Activated B cell treated with CpG ODN at 0.5 μM for 24 hours (primary cell): ENCODE results near the gene ZDHHC14. TPM values are rescaled to one million over a fixed set of nuclear protein-coding genes. Genes with fewer than 3 reads are reported as not detected.

Source experiments
- ATAC-seq: fragments of 200-7000 bp; cut with Tn5 transposase; one replicate; pipeline ENCODE4 v1.10.0; 2021; ENCODE audit warnings: low read depth, mild to moderate bottlenecking, moderate library complexity
- CTCF ChIA-PET: fragments of 350-600 bp; sonication (Branson Sonifier 250); formaldehyde crosslinking; loops from one replicate; lab custom pipeline; 2021; ENCODE audit warnings: antibody characterized with exemption; lab: Charles Lee
- POLR2A ChIA-PET: fragments of 350-600 bp; sonication (Branson Sonifier 250); formaldehyde crosslinking; loops from one replicate; lab custom pipeline; 2021; ENCODE audit warnings: antibody characterized with exemption; lab: Charles Lee
- DNase-seq: peaks from one replicate; pipeline ENCODE4 v3.0.0; 2022
- H3K27ac Mint-ChIP-seq: one replicate; pipeline ENCODE4 v1.8.0; 2020; ENCODE audit warnings: mixed read lengths
- H3K27me3 Mint-ChIP-seq: one replicate; pipeline ENCODE4 v1.8.0; 2021; ENCODE audit warnings: mixed read lengths
- H3K36me3 Mint-ChIP-seq: one replicate; pipeline ENCODE4 v1.8.0; 2021; ENCODE audit warnings: low read depth, mixed read lengths
- H3K4me1 Mint-ChIP-seq: one replicate; pipeline ENCODE4 v1.8.0; 2021; ENCODE audit warnings: mixed read lengths
- H3K4me3 Mint-ChIP-seq: one replicate; pipeline ENCODE4 v1.8.0; 2020; ENCODE audit warnings: mild to moderate bottlenecking, mixed read lengths
- H3K9me3 Mint-ChIP-seq: one replicate; pipeline ENCODE4 v1.8.0; 2020; ENCODE audit warnings: mixed read lengths
- intact Hi-C: fragments of 100-400 bp; cut with micrococcal nuclease; formaldehyde crosslinking; loops from one replicate; pipeline ENCODE4 v1.15.1; 2024
- total RNA-seq: library from RNA; stranded (reverse); gene quantifications from 2 replicates; pipeline ENCODE4 v1.2.3, GENCODE V29; 2022
- TF ChIP-seq, protein P1 (sequence below): fragments of 200-600 bp; IDR thresholded peaks from one replicate; pipeline ENCODE4 v1.8.0; 2022; ENCODE audit warnings: antibody characterized with exemption, mild to moderate bottlenecking

The ZDHHC14 gene
- total RNA-seq, 1 donor from 2014 or later: 25.3 TPM

GRCh38 chr6:157372501-157373280 is 8.3 kb upstream of the ZDHHC14 start:
- Mint-ChIP-seq H3K4me3 (no peak overlapping the region), H3K4me1 (peaks cover 28% of the 10 kb centered on the region), H3K36me3 (no peaks in the 10 kb centered on the region), H3K27ac (no peak overlapping the region), H3K27me3 (peaks cover 23% of the 10 kb centered on the region), H3K9me3 (no peaks in the 10 kb centered on the region)
- CTCF ChIA-PET: no interaction called here
- DNase-seq (no peak), ATAC-seq (no peak)
- POLR2A ChIA-PET: no interaction called here
- intact Hi-C loops: no loop called here
- TF ChIP-seq, protein P1, sequence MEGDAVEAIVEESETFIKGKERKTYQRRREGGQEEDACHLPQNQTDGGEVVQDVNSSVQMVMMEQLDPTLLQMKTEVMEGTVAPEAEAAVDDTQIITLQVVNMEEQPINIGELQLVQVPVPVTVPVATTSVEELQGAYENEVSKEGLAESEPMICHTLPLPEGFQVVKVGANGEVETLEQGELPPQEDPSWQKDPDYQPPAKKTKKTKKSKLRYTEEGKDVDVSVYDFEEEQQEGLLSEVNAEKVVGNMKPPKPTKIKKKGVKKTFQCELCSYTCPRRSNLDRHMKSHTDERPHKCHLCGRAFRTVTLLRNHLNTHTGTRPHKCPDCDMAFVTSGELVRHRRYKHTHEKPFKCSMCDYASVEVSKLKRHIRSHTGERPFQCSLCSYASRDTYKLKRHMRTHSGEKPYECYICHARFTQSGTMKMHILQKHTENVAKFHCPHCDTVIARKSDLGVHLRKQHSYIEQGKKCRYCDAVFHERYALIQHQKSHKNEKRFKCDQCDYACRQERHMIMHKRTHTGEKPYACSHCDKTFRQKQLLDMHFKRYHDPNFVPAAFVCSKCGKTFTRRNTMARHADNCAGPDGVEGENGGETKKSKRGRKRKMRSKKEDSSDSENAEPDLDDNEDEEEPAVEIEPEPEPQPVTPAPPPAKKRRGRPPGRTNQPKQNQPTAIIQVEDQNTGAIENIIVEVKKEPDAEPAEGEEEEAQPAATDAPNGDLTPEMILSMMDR: no peak

- Mint-ChIP-seq H3K4me1 (peaks cover 17% of the 10 kb centered on the region), H3K4me3 (no peak overlapping the region), H3K36me3 (no peaks in the 10 kb centered on the region), H3K9me3 (no peaks in the 10 kb centered on the region), H3K27ac (no peak overlapping the region), H3K27me3 (peaks cover 21% of the 10 kb centered on the region)
- intact Hi-C loops: no loop called here
- DNase-seq (no peak), ATAC-seq (no peak)
- TF ChIP-seq, protein P1: no peak
- ChIA-PET POLR2A (no interaction called here), CTCF (no interaction called here)
Observed at GRCh38 chr6:157374889-157375443, 6.0 kb upstream of the ZDHHC14 start.

- H3K4me1 Mint-ChIP-seq: peaks cover 15% of the 10 kb centered on the region
- no peaks in the 10 kb centered on the region for H3K36me3 Mint-ChIP-seq
- ChIA-PET CTCF (no interaction called here), POLR2A (interaction anchor here (1.5 kb wide), 1 partner anchor 53 kb away, joined by 5 read pairs; the partner anchor contains the start of gene TMEM242)
- no peak overlapping the region for H3K27ac Mint-ChIP-seq
- DNase-seq: no peak
- H3K27me3 Mint-ChIP-seq: peaks cover 18% of the 10 kb centered on the region
- H3K9me3 Mint-ChIP-seq: no peaks in the 10 kb centered on the region
- intact Hi-C loops: no loop called here
- TF ChIP-seq, protein P1: no peak
- no peak overlapping the region for H3K4me3 Mint-ChIP-seq
- no peak for ATAC-seq
Observed at GRCh38 chr6:157376241-157376640, 4.7 kb upstream of the ZDHHC14 start.

DNA sequence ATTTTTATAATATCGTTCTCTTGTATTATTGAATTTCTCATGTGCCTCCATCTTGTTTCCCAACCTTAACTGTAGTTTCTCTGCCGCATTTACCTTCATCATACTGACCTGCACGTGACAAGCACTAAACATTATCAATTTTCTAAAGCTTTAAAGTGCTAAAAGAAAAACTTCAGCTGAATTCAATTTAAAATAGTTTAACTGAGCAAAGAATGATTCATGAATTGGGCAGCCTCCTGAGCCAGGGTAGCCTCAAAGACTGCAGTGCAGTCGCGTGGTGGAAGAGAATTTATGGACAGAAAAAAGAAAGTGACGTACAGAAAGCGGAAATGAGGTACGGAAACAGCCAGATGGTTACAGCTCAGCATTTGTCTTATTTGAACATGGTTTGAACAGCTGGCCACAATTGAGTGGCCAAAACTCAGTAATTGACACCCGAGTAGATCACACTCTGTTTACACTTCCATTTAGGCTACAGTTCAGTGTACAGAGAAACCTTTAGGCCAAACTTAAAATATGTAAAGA is 4.2 kb upstream of the ZDHHC14 start:
- H3K4me1 Mint-ChIP-seq: peaks cover 15% of the 10 kb centered on the region
- DNase-seq (no peak), ATAC-seq (no peak)
- H3K4me3 Mint-ChIP-seq: no peak overlapping the region
- intact Hi-C loops: no loop called here
- H3K9me3 Mint-ChIP-seq: no peaks in the 10 kb centered on the region
- H3K36me3 Mint-ChIP-seq: no peaks in the 10 kb centered on the region
- TF ChIP-seq, protein P1: no peak
- no peak overlapping the region for H3K27ac Mint-ChIP-seq
- ChIA-PET CTCF (no interaction called here), POLR2A (interaction anchor here (1.5 kb wide), 1 partner anchor 54 kb away, joined by 5 read pairs; the partner anchor contains the start of gene TMEM242)
- H3K27me3 Mint-ChIP-seq: peaks cover 17% of the 10 kb centered on the region
